Thoracic aorta (tissue), 2 donors: ENCODE results near the gene ADAM10. TPM values are rescaled to one million over a fixed set of nuclear protein-coding genes. Genes with fewer than 3 reads are reported as not detected.

Source experiments
- ATAC-seq: fragments of 150-250 bp; one replicate; pipeline ENCODE4 v1.8.0; 2017; ENCODE audit warnings: low read depth; ENCODE audit not compliant: insufficient number of reproducible peaks, low FRiP score
- DNase-seq: peaks from one replicate; pipeline ENCODE4 v3.0.0-alpha.2; 2020; ENCODE audit warnings: low spot score
- H3K27ac ChIP-seq, 2 donors: fragments of 200-600 bp; sonication (generic); 1 replicate in 1 of 2; 2 replicates in 1 of 2; pipeline ENCODE4 v1.5.1; 2016; ENCODE audit warnings: mild to moderate bottlenecking in 2 of 2, moderate library complexity in 2 of 2
- H3K27me3 ChIP-seq: fragments of 200-600 bp; sonication (generic); replicated peaks from 2 replicates; pipeline ENCODE4 v1.6.0; 2016; ENCODE audit warnings: mild to moderate bottlenecking; ENCODE audit not compliant: insufficient read depth
- H3K36me3 ChIP-seq: fragments of 200-600 bp; sonication (generic); one replicate; pipeline ENCODE4 v1.5.1; 2016
- H3K4me1 ChIP-seq, 2 donors: fragments of 200-600 bp; sonication (generic); 1 replicate in 1 of 2; 2 replicates in 1 of 2; pipeline versions ENCODE4 v1.5.1 to v1.6.0; 2016; ENCODE audit warnings: low read depth in 2 of 2, mild to moderate bottlenecking in 1 of 2; ENCODE audit not compliant: control insufficient read depth in 1 of 2
- H3K4me3 ChIP-seq: fragments of 200-600 bp; sonication (generic); 2 replicates; pipeline ENCODE4 v1.5.1; 2016; ENCODE audit warnings: mild to moderate bottlenecking
- H3K9me3 ChIP-seq: fragments of 200-600 bp; sonication (generic); 2 replicates; pipeline ENCODE4 v1.5.1; 2016
- total RNA-seq, 2 donors: library from RNA; depleted of rRNA; stranded (reverse); fragments of >200 nt; gene quantifications; one replicate each; pipeline versions ENCODE4 v1.1.0 to v1.2.3, GENCODE V29; 2016
- TF ChIP-seq, protein P1 (sequence below): fragments of 200-600 bp; sonication (generic); IDR thresholded peaks from one replicate; pipeline ENCODE4 v1.5.1; 2019; ENCODE audit warnings: antibody characterized with exemption

The ADAM10 gene, protein sequence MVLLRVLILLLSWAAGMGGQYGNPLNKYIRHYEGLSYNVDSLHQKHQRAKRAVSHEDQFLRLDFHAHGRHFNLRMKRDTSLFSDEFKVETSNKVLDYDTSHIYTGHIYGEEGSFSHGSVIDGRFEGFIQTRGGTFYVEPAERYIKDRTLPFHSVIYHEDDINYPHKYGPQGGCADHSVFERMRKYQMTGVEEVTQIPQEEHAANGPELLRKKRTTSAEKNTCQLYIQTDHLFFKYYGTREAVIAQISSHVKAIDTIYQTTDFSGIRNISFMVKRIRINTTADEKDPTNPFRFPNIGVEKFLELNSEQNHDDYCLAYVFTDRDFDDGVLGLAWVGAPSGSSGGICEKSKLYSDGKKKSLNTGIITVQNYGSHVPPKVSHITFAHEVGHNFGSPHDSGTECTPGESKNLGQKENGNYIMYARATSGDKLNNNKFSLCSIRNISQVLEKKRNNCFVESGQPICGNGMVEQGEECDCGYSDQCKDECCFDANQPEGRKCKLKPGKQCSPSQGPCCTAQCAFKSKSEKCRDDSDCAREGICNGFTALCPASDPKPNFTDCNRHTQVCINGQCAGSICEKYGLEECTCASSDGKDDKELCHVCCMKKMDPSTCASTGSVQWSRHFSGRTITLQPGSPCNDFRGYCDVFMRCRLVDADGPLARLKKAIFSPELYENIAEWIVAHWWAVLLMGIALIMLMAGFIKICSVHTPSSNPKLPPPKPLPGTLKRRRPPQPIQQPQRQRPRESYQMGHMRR
- total RNA-seq = 10 to 100 TPM; 41.2 to 63.1 TPM

DNA sequence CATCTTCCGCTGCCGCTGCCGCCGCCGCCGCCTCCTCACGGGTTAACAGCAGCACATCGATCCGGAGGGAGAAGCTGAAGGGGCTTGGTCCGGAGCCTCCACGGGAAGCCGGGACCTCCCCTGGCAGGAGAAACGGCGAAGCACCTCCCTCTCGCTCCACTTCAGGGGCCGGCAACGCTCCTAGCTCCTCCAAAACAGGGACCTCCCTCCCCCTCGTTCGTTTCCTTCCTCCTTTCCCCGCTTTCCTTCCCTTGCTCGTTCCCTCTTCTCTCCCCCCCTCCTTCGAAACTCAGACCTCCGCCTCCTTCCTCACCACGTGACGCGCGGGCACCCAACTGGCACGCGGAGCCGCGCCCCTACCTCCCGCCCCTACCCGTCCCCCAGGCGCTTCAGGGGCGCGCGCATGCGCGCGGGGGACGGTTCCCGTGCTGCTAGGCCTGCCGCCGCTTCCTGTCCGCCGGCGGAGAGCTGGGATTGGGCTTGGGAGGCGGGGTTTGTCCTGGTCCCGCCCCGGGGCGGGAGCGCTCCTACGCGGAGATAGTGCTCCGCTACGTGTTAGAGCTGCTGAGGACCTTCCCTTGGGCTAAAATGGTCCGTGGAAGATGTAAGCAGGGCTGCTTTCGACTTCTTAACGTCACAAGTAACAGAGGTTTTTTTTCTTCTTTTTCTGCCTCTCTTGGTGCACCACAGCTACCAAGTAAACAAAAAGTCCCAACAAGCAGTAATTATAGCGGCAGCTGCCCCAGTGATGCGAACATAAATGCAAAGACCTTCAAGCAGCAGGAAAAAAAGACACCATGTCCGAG, at the start of gene ADAM10:
TSS of gene ADAM10 (minus strand) at position 176 of the 806 bp plus-strand sequence. CDS start at position 3, 173 bp downstream.
- TF ChIP-seq, protein P1, sequence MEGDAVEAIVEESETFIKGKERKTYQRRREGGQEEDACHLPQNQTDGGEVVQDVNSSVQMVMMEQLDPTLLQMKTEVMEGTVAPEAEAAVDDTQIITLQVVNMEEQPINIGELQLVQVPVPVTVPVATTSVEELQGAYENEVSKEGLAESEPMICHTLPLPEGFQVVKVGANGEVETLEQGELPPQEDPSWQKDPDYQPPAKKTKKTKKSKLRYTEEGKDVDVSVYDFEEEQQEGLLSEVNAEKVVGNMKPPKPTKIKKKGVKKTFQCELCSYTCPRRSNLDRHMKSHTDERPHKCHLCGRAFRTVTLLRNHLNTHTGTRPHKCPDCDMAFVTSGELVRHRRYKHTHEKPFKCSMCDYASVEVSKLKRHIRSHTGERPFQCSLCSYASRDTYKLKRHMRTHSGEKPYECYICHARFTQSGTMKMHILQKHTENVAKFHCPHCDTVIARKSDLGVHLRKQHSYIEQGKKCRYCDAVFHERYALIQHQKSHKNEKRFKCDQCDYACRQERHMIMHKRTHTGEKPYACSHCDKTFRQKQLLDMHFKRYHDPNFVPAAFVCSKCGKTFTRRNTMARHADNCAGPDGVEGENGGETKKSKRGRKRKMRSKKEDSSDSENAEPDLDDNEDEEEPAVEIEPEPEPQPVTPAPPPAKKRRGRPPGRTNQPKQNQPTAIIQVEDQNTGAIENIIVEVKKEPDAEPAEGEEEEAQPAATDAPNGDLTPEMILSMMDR = no peak
- peak; percentile 95 for ATAC-seq
- peak within 1 kb of the TSS; percentile 96 to 98 for H3K27ac ChIP-seq
- DNase-seq = peak; percentile 95
- H3K4me3 ChIP-seq = peak within 1 kb of the TSS; percentile 86
- no peaks in the 10 kb centered on the region for H3K27me3 ChIP-seq
- no peaks in the 10 kb centered on the region for H3K9me3 ChIP-seq
- no peaks in the 10 kb centered on the region for H3K36me3 ChIP-seq
- peaks cover 15 to 21% of the 10 kb centered on the region in 2 donors for H3K4me1 ChIP-seq

DNA sequence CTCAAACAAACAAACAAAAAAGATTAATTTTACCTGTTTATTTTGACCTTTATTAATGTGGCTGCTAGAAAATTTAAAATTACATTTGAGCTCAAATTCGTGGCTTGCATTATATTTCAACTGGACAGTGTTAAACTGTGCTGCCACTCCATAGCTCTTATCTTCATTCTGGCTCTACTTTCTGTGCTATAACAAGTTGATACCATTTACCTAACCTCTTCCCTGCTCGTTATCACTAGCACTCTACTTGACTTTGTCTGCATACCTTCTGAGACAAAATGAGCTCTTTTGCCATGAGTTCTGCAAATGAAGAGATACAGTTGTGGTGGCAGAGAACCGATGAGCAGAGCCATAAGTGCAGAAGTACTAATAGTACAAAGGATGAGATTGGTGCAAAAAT, 48.0 kb upstream of the ADAM10 start:
- TF ChIP-seq, protein P1 = no peak
- H3K9me3 ChIP-seq = no peaks in the 10 kb centered on the region
- H3K27ac ChIP-seq = no peak overlapping the region
- no peak for DNase-seq
- no peaks in the 10 kb centered on the region for H3K27me3 ChIP-seq
- H3K4me3 ChIP-seq = no peak overlapping the region
- H3K4me1 ChIP-seq = peaks cover 0 to 12% of the 10 kb centered on the region in 2 donors
- ATAC-seq = no peak
- no peaks in the 10 kb centered on the region for H3K36me3 ChIP-seq

DNA sequence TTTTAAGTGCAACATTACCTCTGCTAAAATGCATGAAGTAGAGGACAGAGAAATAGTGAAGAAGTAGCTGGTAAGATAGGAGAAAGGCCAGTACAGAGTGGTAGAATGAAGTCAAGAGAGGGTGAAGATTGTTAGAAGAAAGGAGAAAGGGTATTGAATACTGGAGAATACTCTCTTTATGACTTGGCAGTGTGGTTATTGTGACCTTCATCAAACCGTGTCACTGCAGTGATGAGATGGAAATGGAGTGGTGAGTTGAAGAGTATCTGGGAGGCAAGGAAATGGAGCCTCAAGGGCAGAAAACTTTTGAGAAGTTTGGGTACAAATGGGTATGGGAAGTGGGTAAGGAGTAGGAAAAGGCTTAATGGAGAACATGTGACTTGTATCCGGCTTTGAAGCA, 46.3 kb upstream of the ADAM10 start:
- Histone ChIP-seq H3K27me3 (no peaks in the 10 kb centered on the region), H3K4me1 (peaks cover 0 to 12% of the 10 kb centered on the region in 2 donors), H3K36me3 (no peaks in the 10 kb centered on the region), H3K9me3 (no peaks in the 10 kb centered on the region), H3K4me3 (no peak overlapping the region), H3K27ac (no peak overlapping the region)
- DNase-seq (no peak), ATAC-seq (no peak)
- TF ChIP-seq, protein P1 = no peak

DNA sequence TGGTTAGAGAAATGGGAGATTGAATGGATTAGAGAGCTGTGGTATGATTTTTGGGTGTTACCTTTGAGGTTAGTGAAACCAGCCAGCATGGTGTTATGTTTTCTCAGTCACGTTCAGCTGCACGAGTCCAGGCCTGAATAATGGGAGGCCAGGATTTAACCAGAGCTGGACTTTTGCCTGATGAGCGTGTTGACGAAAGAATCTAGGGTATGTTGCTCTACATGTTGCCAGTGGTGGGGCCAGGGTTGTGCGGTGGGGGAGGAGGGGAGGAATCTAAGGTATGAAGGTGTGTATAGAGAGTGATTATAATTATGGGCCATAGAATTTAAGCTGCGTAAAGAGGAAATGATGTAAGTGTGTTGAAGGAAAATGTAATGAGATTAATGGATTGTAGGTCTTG, 44.4 kb upstream of the ADAM10 start:
- Histone ChIP-seq H3K36me3 (no peaks in the 10 kb centered on the region), H3K27me3 (no peaks in the 10 kb centered on the region), H3K27ac (no peak overlapping the region), H3K9me3 (no peaks in the 10 kb centered on the region), H3K4me3 (no peak overlapping the region), H3K4me1 (peaks cover 0 to 12% of the 10 kb centered on the region in 2 donors)
- TF ChIP-seq, protein P1 = no peak
- ATAC-seq = no peak
- DNase-seq = no peak
